Body of pancreas (tissue), 4 donors: Measurements from ENCODE around the gene ELOVL5.

Source experiments
- CTCF ChIP-seq, 7 experiments: fragments of 450-650 bp in 4 of 7; fragments of 200-600 bp in 3 of 7; sonication (generic) in 3 of 7; IDR thresholded peaks; one replicate each; pipeline ENCODE4 v1.5.1; 2016 to 2019; ENCODE audit warnings: antibody characterized with exemption in 7 of 7
- POLR2A ChIP-seq, 3 donors: fragments of 450-650 bp; IDR thresholded peaks; one replicate each; pipeline ENCODE4 v1.6.1; 2016; ENCODE audit warnings: antibody characterized with exemption in 3 of 3, mild to moderate bottlenecking in 2 of 3

- TF ChIP-seq POLR2A (IDR thresholded peaks at IDR 0.05) (no peak), CTCF (IDR thresholded peaks at IDR 0.05) (no peak)
Observed at GRCh38 chr6:53361549-53362031, 12.8 kb upstream of the ELOVL5 start.
